GOT3 (cell line): Measurements from ENCODE around the gene RGS6.

ENCODE experiments used
- DNase-seq: peaks from one replicate; lab custom pipeline; 2025; ENCODE audit warnings: mixed read lengths; lab: John Stamatoyannopoulos, UW

RGS6 gene

DNA sequence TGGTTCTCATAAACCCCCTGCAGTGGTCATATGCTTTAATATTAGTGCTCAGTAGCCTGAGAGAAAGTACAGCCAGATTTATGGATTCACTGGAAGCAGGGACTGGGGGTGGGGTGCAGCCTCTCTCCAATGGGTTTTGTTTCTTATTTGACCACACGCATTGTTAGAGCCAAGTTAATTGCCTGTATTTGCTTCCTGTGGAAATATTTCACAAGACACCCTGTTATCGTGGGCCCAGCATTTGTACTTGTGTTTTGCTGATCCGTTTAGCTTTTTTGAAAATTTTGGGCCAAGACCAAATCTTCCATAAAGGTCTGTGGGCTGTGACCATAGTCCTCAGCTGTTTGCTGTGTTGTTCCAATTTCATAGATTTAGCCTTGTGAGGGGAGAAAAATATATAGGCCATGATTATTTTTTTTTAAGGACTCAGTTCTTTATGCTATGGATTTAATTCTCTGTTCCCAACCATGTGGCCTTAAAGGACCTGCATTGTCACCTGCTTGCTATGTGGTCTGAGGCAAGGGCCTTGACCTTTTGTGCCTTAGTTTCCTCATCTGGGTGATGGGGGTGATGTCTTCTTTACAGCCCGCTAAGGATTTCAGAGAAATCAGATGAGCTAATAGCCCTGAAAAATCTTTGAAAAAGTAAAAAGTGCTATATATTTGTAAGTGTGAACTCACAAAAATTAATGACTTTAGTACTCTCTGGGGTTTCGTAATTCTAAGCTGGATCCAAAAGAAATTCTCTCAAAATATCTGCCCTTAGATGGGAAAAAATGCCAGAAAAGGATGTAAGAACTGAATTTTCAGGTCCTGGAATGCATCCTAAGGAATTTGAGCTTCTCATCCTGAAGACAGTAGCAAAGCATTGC lies 591.4 kb downstream of the RGS6 start:
- no peak for DNase-seq

- no peak for DNase-seq
Observed at GRCh38 chr14:72524295-72524629, 592.0 kb downstream of the RGS6 start.

DNA sequence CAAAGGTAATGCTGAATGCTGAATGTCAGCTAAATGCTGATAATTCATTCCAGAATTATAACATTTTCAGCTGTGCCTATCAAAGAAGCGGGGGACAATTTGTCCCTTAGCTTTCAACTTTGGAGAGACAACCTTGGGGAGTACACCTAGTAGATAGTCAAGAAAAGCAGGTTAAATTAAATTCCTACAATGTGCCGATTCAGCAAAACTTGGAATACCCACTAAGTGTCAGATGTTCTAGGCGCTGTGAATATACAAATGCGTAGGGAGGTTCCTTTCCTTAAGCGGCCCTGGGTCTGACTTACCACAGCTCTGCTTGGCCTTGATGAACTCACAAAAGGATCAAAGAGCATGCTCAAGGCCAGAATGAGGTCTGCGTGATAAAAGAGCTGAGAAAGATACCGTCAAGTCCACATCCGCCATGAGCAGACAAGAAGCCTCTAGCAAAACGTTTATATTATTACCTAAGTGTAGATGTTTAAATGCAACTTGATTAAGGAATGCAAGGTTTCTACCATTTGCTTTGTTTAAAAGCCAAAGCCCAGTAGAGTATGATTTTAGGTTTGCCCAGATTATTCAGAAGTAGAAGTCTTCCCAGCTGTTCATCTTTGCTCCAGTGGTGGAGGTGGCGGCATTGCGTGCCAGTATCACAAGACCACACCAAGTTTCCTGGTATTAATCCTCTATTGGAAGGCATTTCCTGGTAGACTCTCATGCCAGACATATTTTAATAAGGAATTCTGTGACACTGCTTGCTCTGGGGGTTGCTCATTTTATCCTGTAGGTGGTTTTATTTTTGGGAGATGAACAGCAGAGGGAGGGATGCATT lies 593.1 kb downstream of the RGS6 start:
- no peak for DNase-seq

GRCh38 chr14:72527591-72527990 lies 595.4 kb downstream of the RGS6 start:
- DNase-seq, result no peak

DNA sequence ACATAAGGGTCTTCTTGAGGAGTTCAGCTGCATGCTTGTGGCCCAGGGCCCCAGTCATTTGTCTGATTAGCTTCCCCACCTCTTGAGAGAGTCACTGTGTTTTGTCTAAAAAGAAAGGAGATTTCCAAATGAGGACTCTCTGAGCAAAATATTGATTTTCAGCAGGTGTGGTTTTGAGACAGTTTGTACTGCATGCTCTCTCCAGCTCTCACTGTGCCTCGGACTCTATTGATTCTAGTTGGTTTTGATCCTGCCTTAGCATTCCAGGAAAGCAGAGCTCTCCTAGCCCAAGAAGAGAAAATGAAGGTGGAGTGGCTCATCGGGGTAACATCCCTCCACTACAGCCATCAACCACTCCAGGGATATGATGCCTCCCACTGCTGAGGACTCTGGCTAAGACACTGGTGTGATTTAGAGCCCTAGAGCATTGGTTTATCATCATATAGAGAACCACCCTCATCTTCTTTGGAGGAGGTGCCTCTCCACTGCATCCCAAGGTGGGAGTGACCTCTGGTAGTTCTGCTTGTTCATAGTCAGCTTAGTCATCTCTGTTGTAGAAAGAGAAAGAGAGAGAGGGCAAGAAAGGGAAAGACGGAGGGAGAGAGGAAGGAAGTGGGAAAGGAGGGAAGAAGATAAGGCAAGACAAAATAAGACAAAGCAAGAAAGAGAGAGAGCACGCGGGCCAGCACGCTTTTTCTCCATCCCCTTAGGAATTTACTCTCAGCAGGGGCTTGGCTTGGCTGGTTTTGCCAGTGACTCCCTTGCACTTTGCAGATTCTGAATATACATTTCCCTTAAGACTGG lies 596.0 kb downstream of the RGS6 start:
- no peak for DNase-seq

DNA sequence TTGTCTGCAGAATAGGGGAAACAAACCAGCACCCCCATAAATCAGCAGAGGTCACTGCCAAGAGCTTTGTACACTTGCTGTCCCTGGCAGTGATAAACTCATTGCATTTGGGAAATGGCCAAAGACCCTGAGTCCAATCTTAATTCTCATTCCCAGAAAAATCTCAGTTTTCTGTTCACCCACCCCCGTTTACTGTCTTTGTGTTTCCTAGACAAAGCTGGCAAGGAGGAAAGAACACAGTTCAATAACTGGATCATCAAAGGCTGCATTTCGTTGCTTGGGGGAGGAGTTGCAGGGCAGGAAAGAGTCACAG lies 596.6 kb downstream of the RGS6 start:
- DNase-seq, result no peak

- no peak for DNase-seq
Observed at GRCh38 chr14:72532686-72533454, 600.6 kb downstream of the RGS6 start.

DNA sequence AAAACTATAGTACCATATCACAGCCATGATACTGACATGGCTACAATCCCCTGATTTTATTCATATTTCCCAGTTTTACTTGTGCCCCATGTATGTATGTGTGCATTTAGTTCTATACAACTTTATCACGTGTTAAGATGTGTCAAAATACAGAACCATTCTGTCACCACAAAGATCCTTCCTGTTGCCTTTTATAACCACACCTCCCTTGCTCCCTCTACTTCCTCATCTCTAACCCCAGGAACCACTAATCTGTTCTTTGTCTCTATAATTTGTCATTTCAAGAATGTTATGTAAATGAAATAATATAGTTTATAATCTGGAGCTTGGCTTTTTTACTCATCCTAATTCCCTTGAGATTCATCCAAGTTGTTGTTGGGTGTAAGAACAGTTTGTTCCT lies 603.3 kb downstream of the RGS6 start:
- no peak for DNase-seq

- DNase-seq, result no peak
Observed at GRCh38 chr14:72538387-72538786, 606.2 kb downstream of the RGS6 start.

- DNase-seq, result no peak
Observed at GRCh38 chr14:72539661-72540315, 607.6 kb downstream of the RGS6 start.

DNA sequence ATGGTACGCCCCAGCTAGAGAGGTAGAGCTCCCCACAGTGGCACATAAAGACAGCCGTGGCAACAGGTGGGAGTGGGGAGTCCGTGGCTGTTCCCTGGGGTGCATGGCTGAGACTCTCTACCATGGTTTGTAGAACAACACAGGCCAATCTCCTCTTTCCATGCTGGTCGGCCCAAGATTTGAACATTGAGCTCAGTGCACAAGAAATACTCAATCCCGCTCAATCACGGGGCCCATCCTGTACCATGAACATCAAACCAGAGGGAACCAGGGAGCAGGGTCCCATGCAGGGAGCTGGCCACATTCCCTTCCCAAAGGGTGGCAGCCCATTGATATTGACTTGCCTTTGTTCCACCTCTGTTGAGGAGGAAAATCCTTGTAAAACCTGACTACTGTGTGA lies 608.6 kb downstream of the RGS6 start:
- DNase-seq, result no peak

DNA sequence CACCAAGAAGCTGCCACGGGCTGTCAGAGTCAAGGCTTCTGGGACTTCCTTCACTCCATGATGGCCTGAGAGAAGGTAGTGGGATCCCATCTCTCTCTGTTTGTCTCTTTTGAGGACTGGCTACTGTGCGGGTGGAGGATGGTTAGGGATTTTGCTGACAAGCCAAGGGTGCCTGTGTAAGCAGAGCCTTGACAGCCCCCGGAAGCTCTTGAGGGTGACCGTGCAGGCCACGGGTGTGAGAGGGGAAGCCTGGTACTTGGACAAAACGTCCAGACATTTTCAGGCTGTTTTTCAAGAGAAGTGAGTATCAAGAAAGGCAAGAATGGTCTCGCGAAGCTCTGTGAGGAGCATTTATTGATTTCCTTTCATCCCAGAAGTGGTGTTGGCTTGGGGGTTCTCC lies 609.3 kb downstream of the RGS6 start:
- no peak for DNase-seq

DNA sequence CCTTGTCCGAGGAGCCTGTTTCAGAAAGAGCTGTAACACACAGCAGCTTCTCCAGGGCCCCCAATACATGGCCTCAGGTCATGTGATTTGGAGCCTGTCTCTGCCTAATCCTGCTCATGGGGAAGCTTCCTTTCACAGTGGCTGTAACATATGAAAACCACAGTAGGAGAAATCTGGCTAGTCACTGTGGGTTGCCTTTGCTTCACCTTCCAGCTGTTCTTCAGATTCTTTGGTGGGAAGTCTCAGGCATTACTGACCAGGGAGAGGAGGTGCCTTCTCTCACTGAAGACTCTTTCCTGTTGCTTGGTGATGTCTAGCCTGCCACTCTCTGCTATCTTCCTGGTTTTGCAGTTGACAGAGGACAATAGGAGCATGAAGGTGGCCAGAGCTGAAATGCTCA lies 611.1 kb downstream of the RGS6 start:
- no peak for DNase-seq

DNA sequence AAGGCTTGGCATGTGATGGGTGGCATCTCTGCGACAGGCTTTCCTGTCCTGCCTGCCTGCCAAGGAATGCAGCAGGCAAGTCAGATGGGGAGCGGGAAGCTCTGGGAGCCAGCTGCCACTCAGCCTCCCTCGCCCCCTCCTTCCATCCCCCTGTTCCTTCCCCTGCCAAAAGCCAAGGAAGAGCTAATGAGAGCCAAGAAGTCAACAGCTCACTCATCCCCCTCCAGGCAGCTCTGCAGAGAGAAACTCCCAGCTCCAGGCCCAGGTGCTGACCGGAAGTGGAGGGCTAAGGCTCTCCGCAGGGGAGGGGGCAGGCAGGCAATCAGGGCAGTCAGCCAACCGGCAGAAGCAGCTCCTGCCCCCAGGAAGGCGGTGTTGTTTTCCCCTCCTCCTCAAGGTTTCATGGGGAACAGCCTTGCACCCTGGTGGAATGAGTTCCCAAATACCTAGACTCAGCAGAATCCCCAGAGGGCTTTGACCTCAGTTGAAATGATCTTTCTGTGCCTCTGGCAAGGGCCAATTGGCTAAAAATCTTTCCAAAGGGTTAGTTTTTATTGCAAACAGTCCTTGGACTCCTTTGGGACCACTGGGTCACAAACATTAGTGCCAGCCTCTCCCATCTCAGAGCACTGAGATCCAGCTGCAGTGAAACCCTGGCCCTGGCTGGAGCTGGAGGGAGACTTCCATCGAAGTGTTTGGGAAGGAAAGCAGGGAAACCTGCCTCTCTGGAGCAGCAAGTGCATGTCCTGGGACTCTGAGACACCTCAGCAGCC lies 612.6 kb downstream of the RGS6 start:
- no peak for DNase-seq

- DNase-seq, result no peak
Observed at GRCh38 chr14:72545411-72546311, 613.4 kb downstream of the RGS6 start.

DNA sequence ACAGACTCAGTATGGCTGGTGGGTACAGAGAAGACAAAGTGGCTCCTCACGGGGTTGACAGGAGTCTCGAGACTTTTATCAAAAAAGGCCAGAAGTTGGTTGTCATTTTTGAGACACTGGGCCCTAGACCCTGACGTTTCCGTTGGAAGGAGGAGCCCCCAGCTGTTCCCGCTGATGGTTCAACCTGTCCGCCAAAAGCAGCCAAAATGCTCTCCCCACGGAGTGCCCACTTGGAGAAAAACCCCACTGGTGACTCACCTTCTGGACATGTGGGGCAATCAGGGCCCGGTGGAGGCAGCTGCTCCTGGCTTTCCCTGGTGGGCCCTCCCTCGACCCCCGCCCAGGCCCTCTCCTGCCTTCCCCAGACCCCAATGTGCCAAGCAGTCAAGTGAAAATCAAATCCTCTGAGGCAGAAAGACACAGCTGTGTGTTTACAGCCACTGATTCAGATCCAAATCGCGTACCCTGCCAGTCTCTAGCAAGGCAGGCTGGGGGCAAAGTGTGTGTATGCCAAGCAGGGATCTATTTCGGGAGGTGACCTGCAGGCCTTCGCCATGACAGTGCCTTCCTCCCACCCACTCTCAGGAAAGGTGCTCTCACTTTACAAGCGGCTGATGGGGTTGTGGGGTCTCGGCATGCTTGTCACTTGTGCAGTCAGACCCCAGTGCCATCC lies 614.3 kb downstream of the RGS6 start:
- DNase-seq, result no peak

GRCh38 chr14:72547999-72548398 lies 615.8 kb downstream of the RGS6 start:
- no peak for DNase-seq

DNA sequence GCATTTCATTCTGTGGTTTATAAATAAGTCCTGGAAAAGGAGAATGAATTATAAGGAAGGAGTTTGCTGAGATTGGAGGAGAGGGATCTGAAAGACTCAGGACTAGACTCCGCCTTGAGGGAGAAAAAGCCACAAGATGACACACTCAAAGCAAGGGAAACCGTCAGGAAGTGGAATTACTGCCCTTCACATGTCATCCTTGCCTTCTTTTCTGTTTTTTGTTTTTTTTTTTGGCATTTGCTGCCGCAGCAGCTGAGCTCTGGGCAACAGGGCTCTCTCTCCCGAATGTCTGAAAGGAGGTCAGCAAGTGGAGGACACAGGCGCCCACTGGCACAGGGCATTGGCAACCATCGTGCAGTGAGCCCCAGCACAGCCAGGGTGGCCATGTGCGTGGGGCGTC lies 616.8 kb downstream of the RGS6 start:
- DNase-seq, result no peak

- DNase-seq, result no peak
Observed at GRCh38 chr14:72549854-72550253, 617.6 kb downstream of the RGS6 start.
